Measurements from ENCODE around the gene KTN1.

Gene KTN1

DNA sequence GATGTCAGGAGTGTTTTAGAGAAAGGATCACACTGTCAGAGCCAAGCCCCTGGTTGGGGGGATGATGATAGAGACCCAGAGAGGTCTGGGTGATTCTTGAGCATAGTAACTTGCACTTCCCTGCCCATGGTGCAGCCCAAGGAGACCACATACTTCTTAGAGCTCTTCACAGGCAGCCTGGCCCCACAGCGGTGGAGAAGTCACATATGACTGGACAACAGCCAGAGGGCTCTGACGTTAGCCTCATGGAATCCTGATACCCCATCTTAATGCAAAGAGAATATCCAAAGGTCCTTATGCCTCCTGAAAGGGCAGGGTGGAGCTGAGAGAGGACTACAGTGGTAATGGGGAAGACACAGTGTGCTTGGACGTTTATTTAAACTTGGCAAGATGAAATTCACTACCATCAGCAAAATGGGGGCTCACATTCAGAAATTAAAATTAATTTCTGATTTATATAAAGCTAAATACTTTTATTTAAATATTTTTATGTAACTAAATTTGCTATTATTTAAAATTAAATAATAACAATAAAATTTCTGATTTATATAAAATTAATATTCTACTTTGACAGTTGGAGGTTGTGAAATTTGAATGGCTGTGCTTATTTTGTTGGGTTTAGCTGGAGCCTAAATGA lies 131.3 kb downstream of the KTN1 start:
- H3K4me3 ChIP-seq (ENCODE audit: low read length): no peak overlapping the region
- H3K27me3 ChIP-seq (ENCODE audit: control insufficient read depth, insufficient read depth, low read length): no peaks in the 10 kb centered on the region
- no peaks in the 10 kb centered on the region for H3K9me3 ChIP-seq (ENCODE audit: control insufficient read depth, low read length)
- no peak overlapping the region for H3K9ac ChIP-seq (ENCODE audit: low read length)
- H3K4me1 ChIP-seq (ENCODE audit: control insufficient read depth, insufficient read depth, low read length): peaks cover 7% of the 10 kb centered on the region
- H3K36me3 ChIP-seq (ENCODE audit: control insufficient read depth, insufficient read depth, low read length): no peaks in the 10 kb centered on the region

DNA sequence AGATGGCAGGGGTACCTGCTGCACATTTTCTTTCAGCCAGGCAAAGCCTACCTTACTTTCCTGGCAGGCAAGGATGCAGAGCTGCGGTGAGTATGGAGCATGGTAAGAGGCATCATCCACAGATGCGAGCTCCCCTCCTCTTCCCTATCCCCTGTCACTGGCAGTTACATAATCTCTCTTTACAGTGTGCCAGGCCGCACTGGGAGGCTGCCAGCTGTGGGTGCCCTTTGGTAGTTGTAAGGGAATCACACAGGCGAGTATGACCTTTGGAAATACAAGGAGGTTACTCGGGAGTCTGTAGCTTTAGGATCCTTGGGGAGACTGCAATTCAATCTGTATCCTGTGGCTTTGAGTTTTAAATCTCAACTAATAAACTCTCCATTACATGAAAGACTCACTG lies 132.5 kb downstream of the KTN1 start:
- Histone ChIP-seq H3K9me3 (ENCODE audit: control insufficient read depth, low read length) (no peaks in the 10 kb centered on the region), H3K27me3 (ENCODE audit: control insufficient read depth, insufficient read depth, low read length) (no peaks in the 10 kb centered on the region), H3K36me3 (ENCODE audit: control insufficient read depth, insufficient read depth, low read length) (no peaks in the 10 kb centered on the region), H3K4me3 (ENCODE audit: low read length) (no peak overlapping the region), H3K4me1 (ENCODE audit: control insufficient read depth, insufficient read depth, low read length) (no peaks in the 10 kb centered on the region), H3K9ac (ENCODE audit: low read length) (no peak overlapping the region)

- Histone ChIP-seq H3K27me3 (ENCODE audit: control insufficient read depth, insufficient read depth, low read length) (no peaks in the 10 kb centered on the region), H3K4me1 (ENCODE audit: control insufficient read depth, insufficient read depth, low read length) (no peaks in the 10 kb centered on the region), H3K4me3 (ENCODE audit: low read length) (no peak overlapping the region), H3K9me3 (ENCODE audit: control insufficient read depth, low read length) (no peaks in the 10 kb centered on the region), H3K36me3 (ENCODE audit: control insufficient read depth, insufficient read depth, low read length) (no peaks in the 10 kb centered on the region), H3K9ac (ENCODE audit: low read length) (no peak overlapping the region)
Observed at GRCh38 chr14:55713486-55713885, 133.5 kb downstream of the KTN1 start.

DNA sequence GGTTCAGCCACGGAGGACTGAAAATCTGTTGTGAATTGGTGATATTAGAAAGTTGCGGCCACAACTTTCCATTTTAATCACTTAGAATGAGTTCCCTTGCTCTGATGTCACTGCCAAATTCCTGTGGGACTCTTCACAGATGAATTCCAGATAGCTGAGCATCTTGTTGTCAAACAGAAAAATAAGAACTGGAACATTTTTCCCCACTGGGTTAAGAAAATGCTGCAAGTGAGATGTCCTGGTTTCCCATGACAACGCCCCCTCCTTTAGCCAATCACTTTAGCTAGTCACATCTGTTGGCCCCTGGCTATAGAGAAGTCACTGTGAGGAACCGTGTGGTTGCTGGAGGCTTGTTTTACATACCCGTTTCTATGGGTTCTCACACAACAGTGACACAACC lies 135.9 kb downstream of the KTN1 start:
- Histone ChIP-seq H3K27me3 (ENCODE audit: control insufficient read depth, insufficient read depth, low read length) (no peaks in the 10 kb centered on the region), H3K9ac (ENCODE audit: low read length) (no peak overlapping the region), H3K36me3 (ENCODE audit: control insufficient read depth, insufficient read depth, low read length) (no peaks in the 10 kb centered on the region), H3K4me1 (ENCODE audit: control insufficient read depth, insufficient read depth, low read length) (no peaks in the 10 kb centered on the region), H3K4me3 (ENCODE audit: low read length) (no peak overlapping the region), H3K9me3 (ENCODE audit: control insufficient read depth, low read length) (no peaks in the 10 kb centered on the region)

- no peak overlapping the region for H3K4me3 ChIP-seq (ENCODE audit: low read length)
- H3K4me1 ChIP-seq (ENCODE audit: control insufficient read depth, insufficient read depth, low read length): no peaks in the 10 kb centered on the region
- H3K36me3 ChIP-seq (ENCODE audit: control insufficient read depth, insufficient read depth, low read length): no peaks in the 10 kb centered on the region
- H3K27me3 ChIP-seq (ENCODE audit: control insufficient read depth, insufficient read depth, low read length): no peaks in the 10 kb centered on the region
- no peak overlapping the region for H3K9ac ChIP-seq (ENCODE audit: low read length)
- H3K9me3 ChIP-seq (ENCODE audit: control insufficient read depth, low read length): no peaks in the 10 kb centered on the region
Observed at GRCh38 chr14:55717621-55718020, 137.6 kb downstream of the KTN1 start.

- Histone ChIP-seq H3K36me3 (ENCODE audit: control insufficient read depth, insufficient read depth, low read length) (no peaks in the 10 kb centered on the region), H3K9ac (ENCODE audit: low read length) (no peak overlapping the region), H3K9me3 (ENCODE audit: control insufficient read depth, low read length) (no peaks in the 10 kb centered on the region), H3K27me3 (ENCODE audit: control insufficient read depth, insufficient read depth, low read length) (no peaks in the 10 kb centered on the region), H3K4me1 (ENCODE audit: control insufficient read depth, insufficient read depth, low read length) (no peaks in the 10 kb centered on the region), H3K4me3 (ENCODE audit: low read length) (no peak overlapping the region)
Observed at GRCh38 chr14:55718551-55718950, 138.5 kb downstream of the KTN1 start.

DNA sequence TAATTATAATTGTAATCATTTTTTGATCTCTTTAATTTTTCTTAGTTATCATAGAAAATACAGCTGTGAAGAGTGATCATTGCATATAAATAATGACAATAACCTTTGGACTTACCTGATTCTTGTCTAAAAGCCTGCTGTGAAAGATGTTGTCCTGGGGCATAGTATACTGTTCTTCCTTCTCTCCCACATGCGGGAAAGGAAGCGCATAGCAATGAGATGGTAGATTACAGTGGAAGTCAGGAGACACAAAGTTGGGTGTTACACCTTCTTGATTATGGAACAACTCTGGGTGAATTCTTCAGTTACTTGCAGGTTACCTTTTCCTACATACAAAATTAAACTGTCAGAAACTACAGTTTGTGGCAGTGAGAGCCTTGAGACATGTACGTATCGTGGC lies 140.8 kb downstream of the KTN1 start:
- Histone ChIP-seq H3K36me3 (ENCODE audit: control insufficient read depth, insufficient read depth, low read length) (no peaks in the 10 kb centered on the region), H3K9ac (ENCODE audit: low read length) (no peak overlapping the region), H3K4me3 (ENCODE audit: low read length) (no peak overlapping the region), H3K4me1 (ENCODE audit: control insufficient read depth, insufficient read depth, low read length) (no peaks in the 10 kb centered on the region), H3K9me3 (ENCODE audit: control insufficient read depth, low read length) (no peaks in the 10 kb centered on the region), H3K27me3 (ENCODE audit: control insufficient read depth, insufficient read depth, low read length) (no peaks in the 10 kb centered on the region)

- no peak overlapping the region for H3K4me3 ChIP-seq (ENCODE audit: low read length)
- H3K9me3 ChIP-seq (ENCODE audit: control insufficient read depth, low read length): no peaks in the 10 kb centered on the region
- H3K4me1 ChIP-seq (ENCODE audit: control insufficient read depth, insufficient read depth, low read length): no peaks in the 10 kb centered on the region
- no peak overlapping the region for H3K9ac ChIP-seq (ENCODE audit: low read length)
- no peaks in the 10 kb centered on the region for H3K36me3 ChIP-seq (ENCODE audit: control insufficient read depth, insufficient read depth, low read length)
- no peaks in the 10 kb centered on the region for H3K27me3 ChIP-seq (ENCODE audit: control insufficient read depth, insufficient read depth, low read length)
Observed at GRCh38 chr14:55721353-55721752, 141.3 kb downstream of the KTN1 start.

DNA sequence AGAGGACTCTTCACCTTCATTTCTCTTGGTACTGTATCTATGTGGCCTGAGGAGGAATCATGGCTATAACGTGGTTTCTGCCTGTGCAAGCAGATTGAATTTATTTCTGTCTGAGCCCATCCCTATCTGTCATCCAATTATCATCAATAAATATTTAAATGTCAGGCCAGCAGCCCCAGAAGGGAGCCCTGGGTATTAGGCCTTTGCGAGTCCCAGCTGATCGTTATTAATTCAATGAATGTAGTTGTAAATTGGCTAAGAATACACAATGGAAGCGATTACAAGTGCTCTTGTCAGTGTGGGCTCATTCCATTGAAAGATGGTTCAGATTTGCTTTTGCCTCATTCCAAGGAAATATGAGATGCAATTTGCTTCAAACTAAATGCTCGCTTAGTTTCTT lies 142.0 kb downstream of the KTN1 start:
- Histone ChIP-seq H3K36me3 (ENCODE audit: control insufficient read depth, insufficient read depth, low read length) (no peaks in the 10 kb centered on the region), H3K9ac (ENCODE audit: low read length) (no peak overlapping the region), H3K4me3 (ENCODE audit: low read length) (no peak overlapping the region), H3K4me1 (ENCODE audit: control insufficient read depth, insufficient read depth, low read length) (no peaks in the 10 kb centered on the region), H3K27me3 (ENCODE audit: control insufficient read depth, insufficient read depth, low read length) (no peaks in the 10 kb centered on the region), H3K9me3 (ENCODE audit: control insufficient read depth, low read length) (no peaks in the 10 kb centered on the region)

DNA sequence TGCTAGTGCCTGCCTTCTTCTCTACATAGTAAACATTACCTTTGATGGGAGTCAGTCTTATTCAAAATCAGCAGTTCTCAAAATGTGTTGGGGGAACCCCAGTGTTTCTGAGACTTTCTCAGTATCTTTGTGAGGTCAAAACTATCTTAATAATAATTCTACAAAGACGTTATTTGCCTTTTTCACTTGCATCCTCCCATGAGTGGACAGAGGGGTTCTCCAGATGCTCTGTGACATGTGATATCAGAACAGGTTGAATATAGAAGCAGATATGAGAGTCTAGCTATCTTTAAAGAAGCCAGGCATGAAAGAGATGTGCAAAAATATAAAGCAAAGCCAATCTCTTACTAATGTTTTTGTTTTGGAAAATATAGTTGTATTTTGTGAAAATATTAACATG lies 144.7 kb downstream of the KTN1 start:
- no peaks in the 10 kb centered on the region for H3K9me3 ChIP-seq (ENCODE audit: control insufficient read depth, low read length)
- no peaks in the 10 kb centered on the region for H3K4me1 ChIP-seq (ENCODE audit: control insufficient read depth, insufficient read depth, low read length)
- no peak overlapping the region for H3K9ac ChIP-seq (ENCODE audit: low read length)
- no peak overlapping the region for H3K4me3 ChIP-seq (ENCODE audit: low read length)
- H3K27me3 ChIP-seq (ENCODE audit: control insufficient read depth, insufficient read depth, low read length): no peaks in the 10 kb centered on the region
- no peaks in the 10 kb centered on the region for H3K36me3 ChIP-seq (ENCODE audit: control insufficient read depth, insufficient read depth, low read length)

- H3K36me3 ChIP-seq (ENCODE audit: control insufficient read depth, insufficient read depth, low read length): no peaks in the 10 kb centered on the region
- H3K4me3 ChIP-seq (ENCODE audit: low read length): no peak overlapping the region
- no peaks in the 10 kb centered on the region for H3K27me3 ChIP-seq (ENCODE audit: control insufficient read depth, insufficient read depth, low read length)
- H3K4me1 ChIP-seq (ENCODE audit: control insufficient read depth, insufficient read depth, low read length): peaks cover 22% of the 10 kb centered on the region
- H3K9me3 ChIP-seq (ENCODE audit: control insufficient read depth, low read length): no peaks in the 10 kb centered on the region
- H3K9ac ChIP-seq (ENCODE audit: low read length): no peak overlapping the region
Observed at GRCh38 chr14:55730592-55731310, 150.7 kb downstream of the KTN1 start.

DNA sequence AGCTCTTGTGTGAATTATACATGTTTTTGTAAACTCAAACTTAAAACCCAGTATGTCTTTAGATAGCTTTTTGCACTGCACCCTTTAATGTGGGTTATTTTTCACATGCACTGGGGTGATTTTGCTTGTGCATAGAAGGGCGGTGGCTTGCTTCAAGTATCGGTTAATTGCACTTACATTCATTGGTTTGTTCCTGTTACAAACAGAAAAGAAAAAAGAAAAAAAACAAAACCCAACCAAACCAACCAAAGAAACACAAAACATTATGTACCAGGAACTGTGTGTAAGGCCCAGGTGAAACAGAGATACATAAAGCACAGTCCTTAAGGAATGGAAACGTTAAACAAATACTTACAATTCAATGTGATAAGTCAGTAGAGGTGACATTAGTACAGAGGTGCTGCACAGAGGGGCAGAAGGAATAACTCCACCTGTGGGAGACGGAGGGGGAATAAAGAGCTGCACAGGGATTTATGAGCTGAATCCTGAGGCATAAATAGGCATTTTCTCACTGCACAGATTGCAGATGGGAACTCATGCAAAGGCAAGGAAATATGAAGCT lies 151.4 kb downstream of the KTN1 start:
- no peaks in the 10 kb centered on the region for H3K9me3 ChIP-seq (ENCODE audit: control insufficient read depth, low read length)
- no peak overlapping the region for H3K4me3 ChIP-seq (ENCODE audit: low read length)
- no peaks in the 10 kb centered on the region for H3K27me3 ChIP-seq (ENCODE audit: control insufficient read depth, insufficient read depth, low read length)
- no peak overlapping the region for H3K9ac ChIP-seq (ENCODE audit: low read length)
- peaks cover 22% of the 10 kb centered on the region for H3K4me1 ChIP-seq (ENCODE audit: control insufficient read depth, insufficient read depth, low read length)
- no peaks in the 10 kb centered on the region for H3K36me3 ChIP-seq (ENCODE audit: control insufficient read depth, insufficient read depth, low read length)
